ENCODE results near the gene HES4. TPM values are rescaled to one million over a fixed set of nuclear protein-coding genes. Genes with fewer than 3 reads are reported as not detected.

Gene HES4
- total RNA-seq, 3 donors from 2014 or later = 8.3 to 36.4 (median 34.2) TPM

DNA sequence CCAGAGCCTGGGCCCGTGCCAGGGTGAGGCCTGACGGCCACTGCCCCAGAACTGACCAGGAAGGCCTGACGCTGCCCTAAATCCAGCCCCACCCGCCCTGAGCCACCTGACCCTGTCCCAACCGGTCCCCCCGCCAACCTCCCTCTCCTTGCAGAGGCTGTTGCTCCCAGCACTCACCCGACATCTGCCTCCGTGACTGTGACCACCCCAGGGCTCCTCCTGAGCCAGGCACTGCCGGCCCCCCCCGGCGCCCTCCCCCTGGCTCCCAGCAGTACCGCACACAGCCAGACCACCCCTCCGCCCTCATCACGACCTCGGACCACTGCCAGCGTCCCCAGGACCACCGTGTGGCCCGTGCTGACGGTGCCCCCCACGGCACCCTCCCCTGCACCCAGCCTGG lies 46.3 kb upstream of the HES4 start:
- Histone ChIP-seq H3K27ac (no peak overlapping the region), H3K4me3 (no peak overlapping the region), H3K4me1 (no peaks in the 10 kb centered on the region), H3K36me3 (no peaks in the 10 kb centered on the region), H3K27me3 (no peaks in the 10 kb centered on the region), H3K9me3 (no peaks in the 10 kb centered on the region)
- DNase-seq (ENCODE audit: low spot score in 2 of 2) = no peak
- intact Hi-C loops (cut with DNase I; ENCODE audit: low total_unique reads) = no loop called here
- TF ChIP-seq POLR2AphosphoS5 (IDR thresholded peaks at IDR 0.05) = no peak
- TF ChIP-seq, protein P1, sequence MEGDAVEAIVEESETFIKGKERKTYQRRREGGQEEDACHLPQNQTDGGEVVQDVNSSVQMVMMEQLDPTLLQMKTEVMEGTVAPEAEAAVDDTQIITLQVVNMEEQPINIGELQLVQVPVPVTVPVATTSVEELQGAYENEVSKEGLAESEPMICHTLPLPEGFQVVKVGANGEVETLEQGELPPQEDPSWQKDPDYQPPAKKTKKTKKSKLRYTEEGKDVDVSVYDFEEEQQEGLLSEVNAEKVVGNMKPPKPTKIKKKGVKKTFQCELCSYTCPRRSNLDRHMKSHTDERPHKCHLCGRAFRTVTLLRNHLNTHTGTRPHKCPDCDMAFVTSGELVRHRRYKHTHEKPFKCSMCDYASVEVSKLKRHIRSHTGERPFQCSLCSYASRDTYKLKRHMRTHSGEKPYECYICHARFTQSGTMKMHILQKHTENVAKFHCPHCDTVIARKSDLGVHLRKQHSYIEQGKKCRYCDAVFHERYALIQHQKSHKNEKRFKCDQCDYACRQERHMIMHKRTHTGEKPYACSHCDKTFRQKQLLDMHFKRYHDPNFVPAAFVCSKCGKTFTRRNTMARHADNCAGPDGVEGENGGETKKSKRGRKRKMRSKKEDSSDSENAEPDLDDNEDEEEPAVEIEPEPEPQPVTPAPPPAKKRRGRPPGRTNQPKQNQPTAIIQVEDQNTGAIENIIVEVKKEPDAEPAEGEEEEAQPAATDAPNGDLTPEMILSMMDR (IDR thresholded peaks at IDR 0.05) = no peak

DNA sequence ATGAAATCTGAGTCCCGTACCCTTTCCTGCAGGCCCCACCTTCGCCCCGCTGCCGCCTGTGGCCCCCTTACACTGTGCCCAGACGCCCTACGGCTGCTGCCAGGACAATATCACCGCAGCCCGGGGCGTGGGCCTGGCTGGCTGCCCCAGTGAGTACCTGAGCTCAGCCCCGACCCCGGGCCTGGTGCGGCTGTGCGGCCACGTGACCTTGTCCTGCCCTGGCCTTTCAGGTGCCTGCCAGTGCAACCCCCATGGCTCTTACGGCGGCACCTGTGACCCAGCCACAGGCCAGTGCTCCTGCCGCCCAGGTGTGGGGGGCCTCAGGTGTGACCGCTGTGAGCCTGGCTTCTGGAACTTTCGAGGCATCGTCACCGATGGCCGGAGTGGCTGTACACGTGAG lies 45.2 kb upstream of the HES4 start:
- no peak overlapping the region for H3K27ac ChIP-seq
- no peak for DNase-seq (ENCODE audit: low spot score in 2 of 2)
- H3K36me3 ChIP-seq = no peaks in the 10 kb centered on the region
- intact Hi-C loops (cut with DNase I; ENCODE audit: low total_unique reads) = no loop called here
- TF ChIP-seq POLR2AphosphoS5 (IDR thresholded peaks at IDR 0.05) (no peak), POLR2A (IDR thresholded peaks at IDR 0.05) (no peak)
- TF ChIP-seq, protein P1 (IDR thresholded peaks at IDR 0.05) = no peak
- no peak overlapping the region for H3K4me3 ChIP-seq
- H3K27me3 ChIP-seq = no peaks in the 10 kb centered on the region
- H3K9me3 ChIP-seq = no peaks in the 10 kb centered on the region
- H3K4me1 ChIP-seq = peaks cover 1 to 3% of the 10 kb centered on the region in 2 donors

DNA sequence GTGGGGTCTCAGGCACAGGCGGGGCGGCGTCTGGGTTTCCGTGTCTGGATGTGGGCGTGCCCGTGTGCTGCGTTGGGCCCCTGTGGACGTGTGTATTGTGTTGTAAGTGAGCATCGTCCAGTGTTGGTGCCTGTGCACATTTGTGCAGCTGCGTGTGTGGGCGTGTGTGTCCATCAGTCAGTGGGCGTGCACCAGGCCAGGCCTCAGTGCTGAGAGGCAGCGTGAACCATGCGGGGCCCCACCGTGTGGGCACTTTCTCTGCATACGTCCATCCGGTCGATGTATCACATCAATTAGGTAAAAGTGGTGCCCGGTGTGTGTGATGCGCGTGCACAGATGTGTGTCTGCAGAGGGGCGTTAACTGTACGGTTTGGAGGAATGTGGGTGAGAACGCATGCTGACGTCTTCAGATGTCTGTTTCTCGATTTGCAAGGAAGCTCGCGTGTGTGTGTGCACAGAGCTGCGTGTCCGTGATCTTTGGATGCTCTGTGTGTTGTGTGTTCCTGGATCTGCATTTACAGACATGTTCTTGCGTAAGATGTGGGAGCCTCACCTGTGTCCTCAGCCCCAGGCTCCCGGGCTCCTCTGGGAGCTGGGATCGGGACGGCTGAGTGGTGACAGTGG lies 44.7 kb upstream of the HES4 start:
- intact Hi-C loops (cut with DNase I; ENCODE audit: low total_unique reads) = no loop called here

GRCh38 chr1:1043921-1044320 lies 44.0 kb upstream of the HES4 start:
- no peak for TF ChIP-seq POLR2AphosphoS5 (IDR thresholded peaks at IDR 0.05)
- TF ChIP-seq, protein P1 (IDR thresholded peaks at IDR 0.05) = no peak
- TF ChIP-seq POLR2A (IDR thresholded peaks at IDR 0.05) = no peak
- DNase-seq (ENCODE audit: low spot score in 2 of 2) = no peak
- Histone ChIP-seq H3K4me3 (no peak overlapping the region), H3K27ac (no peak overlapping the region), H3K4me1 (peaks cover 7 to 8% of the 10 kb centered on the region in 2 donors), H3K9me3 (no peaks in the 10 kb centered on the region), H3K36me3 (no peaks in the 10 kb centered on the region), H3K27me3 (no peaks in the 10 kb centered on the region)
- intact Hi-C loops (cut with DNase I; ENCODE audit: low total_unique reads) = no loop called here

More for the DNA sequence above, 44.7 kb upstream of the HES4 start:
- Histone ChIP-seq H3K27ac (no peak overlapping the region), H3K9me3 (no peaks in the 10 kb centered on the region), H3K36me3 (no peaks in the 10 kb centered on the region), H3K4me3 (no peak overlapping the region), H3K27me3 (no peaks in the 10 kb centered on the region), H3K4me1 (peaks cover 7 to 8% of the 10 kb centered on the region in 2 donors)
- DNase-seq (ENCODE audit: low spot score in 2 of 2) = no peak
- TF ChIP-seq POLR2AphosphoS5 (IDR thresholded peaks at IDR 0.05) (no peak), POLR2A (IDR thresholded peaks at IDR 0.05) (no peak)
- TF ChIP-seq, protein P1 (IDR thresholded peaks at IDR 0.05) = no peak

DNA sequence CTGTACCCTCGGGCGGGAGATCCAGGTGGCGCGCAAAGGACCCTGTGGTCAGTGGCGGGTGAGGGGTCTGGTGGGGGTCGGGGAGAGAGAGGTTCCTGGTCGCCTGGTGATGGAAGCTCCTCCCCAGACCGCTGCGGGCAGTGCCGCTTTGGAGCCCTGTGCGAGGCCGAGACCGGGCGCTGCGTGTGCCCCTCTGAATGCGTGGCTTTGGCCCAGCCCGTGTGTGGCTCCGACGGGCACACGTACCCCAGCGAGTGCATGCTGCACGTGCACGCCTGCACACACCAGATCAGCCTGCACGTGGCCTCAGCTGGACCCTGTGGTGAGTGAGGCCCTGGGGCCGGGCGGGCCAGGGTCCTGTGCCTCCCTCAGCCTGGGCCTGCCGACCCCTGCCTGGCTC lies 43.5 kb upstream of the HES4 start:
- intact Hi-C loops (cut with DNase I; ENCODE audit: low total_unique reads) = no loop called here
- DNase-seq (ENCODE audit: low spot score in 2 of 2) = no peak
- Histone ChIP-seq H3K27me3 (no peaks in the 10 kb centered on the region), H3K36me3 (no peaks in the 10 kb centered on the region), H3K27ac (no peak overlapping the region), H3K4me1 (peaks cover 7 to 8% of the 10 kb centered on the region in 2 donors), H3K4me3 (no peak overlapping the region), H3K9me3 (no peaks in the 10 kb centered on the region)
- TF ChIP-seq, protein P1 (IDR thresholded peaks at IDR 0.05) = no peak
- TF ChIP-seq POLR2A (IDR thresholded peaks at IDR 0.05) = no peak
- no peak for TF ChIP-seq POLR2AphosphoS5 (IDR thresholded peaks at IDR 0.05)

Data from breast epithelium (tissue), 4 donors.